Thyroid gland (tissue), 4 donors: ENCODE results near the gene SDS. TPM values are rescaled to one million over a fixed set of nuclear protein-coding genes. Genes with fewer than 3 reads are reported as not detected.

Experiments
- DNase-seq, 2 donors: peaks; one replicate each; pipeline ENCODE4 v3.0.0-alpha.2; 2019
- H3K27ac ChIP-seq, 3 donors: fragments of 200-600 bp; sonication (generic); 1 replicate in 2 of 3; 2 replicates in 1 of 3; pipeline ENCODE4 v1.5.1; 2016 to 2019; ENCODE audit warnings: mild to moderate bottlenecking in 1 of 3, moderate library complexity in 1 of 3
- H3K27me3 ChIP-seq: fragments of 200-600 bp; sonication (generic); one replicate; pipeline ENCODE4 v1.5.1; 2019
- H3K36me3 ChIP-seq, 2 donors: fragments of 200-600 bp; sonication (generic); one replicate each; pipeline ENCODE4 v1.5.1; 2016 to 2019
- H3K4me1 ChIP-seq, 2 donors: fragments of 200-600 bp; sonication (generic); one replicate each; pipeline ENCODE4 v1.5.1; 2017 to 2019
- H3K4me3 ChIP-seq, 3 donors: fragments of 200-600 bp; sonication (generic); replicated peaks in 1 of 3; 1 replicate in 2 of 3; 2 replicates in 1 of 3; pipeline ENCODE4 v1.5.1; 2016; ENCODE audit warnings: mild to moderate bottlenecking in 1 of 3
- H3K9me3 ChIP-seq: fragments of 200-600 bp; sonication (generic); one replicate; pipeline ENCODE4 v1.5.1; 2017
- POLR2A ChIP-seq, 2 donors: fragments of 450-650 bp; IDR thresholded peaks; one replicate each; pipeline ENCODE4 v1.6.1; 2017; ENCODE audit warnings: antibody characterized with exemption in 2 of 2, mild to moderate bottlenecking in 2 of 2, moderate library complexity in 1 of 2
- WGBS, 2 donors: methylation state at CpG; one replicate each; pipeline ENCODE4 v1.1.5; 2017; 5-methylcytosine and 5-hydroxymethylcytosine counted together
- intact Hi-C: fragments of 100-400 bp; cut with DNase I; formaldehyde crosslinking; loops from one replicate; pipeline ENCODE4 v1.15.1; 2023
- total RNA-seq, 4 donors: library from RNA; depleted of rRNA; stranded (reverse); fragments of >200 nt; gene quantifications; one replicate each; pipeline ENCODE4 v1.2.3, GENCODE V29; 2016
- TF ChIP-seq, protein P1 (sequence below), 6 experiments: fragments of 200-600 bp in 3 of 6; fragments of 450-650 bp in 3 of 6; sonication (generic) in 3 of 6; IDR thresholded peaks; one replicate each; pipeline ENCODE4 v1.5.1; 2016 to 2019; ENCODE audit warnings: antibody characterized with exemption in 6 of 6, mild to moderate bottlenecking in 2 of 6, inconsistent platforms in 1 of 6, moderate library complexity in 1 of 6

SDS gene
- total RNA-seq, 4 donors from 2014 or later: 0.33 to 1.4 TPM; not detected in 2

- no peak overlapping the region for H3K4me3 ChIP-seq
- intact Hi-C loops: no loop called here
- no peaks in the 10 kb centered on the region for H3K4me1 ChIP-seq
- no peaks in the 10 kb centered on the region for H3K36me3 ChIP-seq
- DNase-seq: no peak
- TF ChIP-seq, protein P1, sequence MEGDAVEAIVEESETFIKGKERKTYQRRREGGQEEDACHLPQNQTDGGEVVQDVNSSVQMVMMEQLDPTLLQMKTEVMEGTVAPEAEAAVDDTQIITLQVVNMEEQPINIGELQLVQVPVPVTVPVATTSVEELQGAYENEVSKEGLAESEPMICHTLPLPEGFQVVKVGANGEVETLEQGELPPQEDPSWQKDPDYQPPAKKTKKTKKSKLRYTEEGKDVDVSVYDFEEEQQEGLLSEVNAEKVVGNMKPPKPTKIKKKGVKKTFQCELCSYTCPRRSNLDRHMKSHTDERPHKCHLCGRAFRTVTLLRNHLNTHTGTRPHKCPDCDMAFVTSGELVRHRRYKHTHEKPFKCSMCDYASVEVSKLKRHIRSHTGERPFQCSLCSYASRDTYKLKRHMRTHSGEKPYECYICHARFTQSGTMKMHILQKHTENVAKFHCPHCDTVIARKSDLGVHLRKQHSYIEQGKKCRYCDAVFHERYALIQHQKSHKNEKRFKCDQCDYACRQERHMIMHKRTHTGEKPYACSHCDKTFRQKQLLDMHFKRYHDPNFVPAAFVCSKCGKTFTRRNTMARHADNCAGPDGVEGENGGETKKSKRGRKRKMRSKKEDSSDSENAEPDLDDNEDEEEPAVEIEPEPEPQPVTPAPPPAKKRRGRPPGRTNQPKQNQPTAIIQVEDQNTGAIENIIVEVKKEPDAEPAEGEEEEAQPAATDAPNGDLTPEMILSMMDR (IDR thresholded peaks at IDR 0.05): no peak
- no peak for TF ChIP-seq POLR2A (IDR thresholded peaks at IDR 0.05)
- no peaks in the 10 kb centered on the region for H3K27me3 ChIP-seq
- H3K9me3 ChIP-seq: no peaks in the 10 kb centered on the region
- H3K27ac ChIP-seq: no peak overlapping the region
- WGBS, 2 donors: 56% methylated on average over 7 of the region's 7 CpGs
Measured at GRCh38 chr12:113448873-113449272, 45.2 kb upstream of the SDS start.

- Histone ChIP-seq H3K36me3 (no peaks in the 10 kb centered on the region), H3K27me3 (no peaks in the 10 kb centered on the region), H3K9me3 (no peaks in the 10 kb centered on the region), H3K4me1 (no peaks in the 10 kb centered on the region), H3K4me3 (no peak overlapping the region), H3K27ac (no peak overlapping the region)
- TF ChIP-seq POLR2A (IDR thresholded peaks at IDR 0.05): no peak
- TF ChIP-seq, protein P1 (IDR thresholded peaks at IDR 0.05): no peak
- intact Hi-C loops: no loop called here
- 88 to 89% methylated on average over 6 of the region's 6 CpGs for WGBS, 2 donors
- no peak for DNase-seq
Measured at GRCh38 chr12:113445544-113446171, 42.0 kb upstream of the SDS start.

DNA sequence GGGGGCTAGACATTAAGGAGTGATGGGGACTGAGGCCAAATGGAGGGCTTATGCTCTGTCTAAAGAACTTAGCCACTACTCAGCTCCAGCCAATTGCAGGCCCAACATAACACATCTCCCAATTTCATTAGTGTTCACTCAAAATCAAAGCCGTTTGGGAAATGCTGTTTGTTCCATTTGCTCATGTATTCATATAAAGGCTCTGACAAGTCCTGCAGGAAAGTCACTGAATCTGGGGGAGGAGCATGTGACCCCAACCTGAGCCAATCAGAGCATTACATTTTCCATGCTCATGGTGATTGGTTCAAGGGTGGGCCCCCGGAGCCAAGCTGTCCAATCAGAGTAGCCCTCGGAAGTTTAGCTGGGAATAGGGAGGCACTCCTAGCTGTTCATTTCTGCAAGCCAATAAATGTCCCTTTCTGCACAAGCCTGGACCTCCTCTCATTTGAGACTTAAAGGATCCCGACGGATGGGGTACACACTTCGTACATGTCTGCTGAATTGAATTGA is 39.4 kb upstream of the SDS start:
- no peaks in the 10 kb centered on the region for H3K27me3 ChIP-seq

DNA sequence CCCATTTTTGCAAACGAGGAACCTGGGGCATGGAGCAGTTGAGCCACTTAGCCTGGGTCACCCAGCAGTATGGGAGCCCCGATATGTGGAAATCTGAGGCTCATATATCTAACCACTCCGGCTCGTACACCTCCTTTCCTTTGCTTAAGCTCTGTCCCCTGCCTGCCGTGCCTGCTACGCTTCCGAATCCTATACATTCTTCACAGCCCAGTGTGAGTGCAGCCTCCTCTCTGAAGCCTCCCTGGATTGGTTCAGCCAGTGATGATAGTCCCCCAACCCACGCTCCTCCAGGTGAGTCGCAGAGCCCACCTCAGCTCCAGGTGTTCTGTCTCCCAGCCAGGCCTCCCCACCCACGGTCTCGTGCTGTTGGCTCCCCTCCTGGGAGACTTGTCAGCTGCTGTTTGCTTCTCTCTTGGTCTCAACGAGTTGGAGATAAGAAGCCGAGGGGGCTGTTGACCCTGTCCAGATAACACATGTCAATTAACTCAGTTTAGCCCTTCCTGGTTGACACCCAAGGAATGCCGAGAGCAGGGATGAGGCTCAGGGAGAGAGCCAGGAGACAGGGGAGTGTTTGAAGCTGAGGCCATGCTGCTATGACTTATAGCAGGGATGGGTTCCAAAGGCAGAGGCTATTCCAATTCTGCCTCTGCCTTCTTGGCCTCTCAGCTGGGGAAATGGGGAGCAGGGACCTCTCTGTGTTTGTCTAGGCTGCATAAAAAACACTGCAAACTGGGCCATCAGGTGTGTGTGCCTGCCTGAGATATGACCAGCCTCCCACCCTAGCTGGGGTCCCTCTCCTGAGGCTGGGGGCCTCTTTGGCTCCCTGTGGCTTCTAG is 37.5 kb upstream of the SDS start:
- WGBS, 2 donors: 51 to 61% methylated on average over 12 to 14 of the region's 14 CpGs
- intact Hi-C loops: no loop called here
- no peaks in the 10 kb centered on the region for H3K27me3 ChIP-seq

More for the DNA sequence above, 39.4 kb upstream of the SDS start:
- no peak for DNase-seq
- intact Hi-C loops: no loop called here
- H3K9me3 ChIP-seq: no peaks in the 10 kb centered on the region
- H3K4me3 ChIP-seq: no peak overlapping the region
- WGBS, 2 donors: 93 to 94% methylated on average over 6 of the region's 6 CpGs
- H3K4me1 ChIP-seq: no peaks in the 10 kb centered on the region
- no peak overlapping the region for H3K27ac ChIP-seq
- TF ChIP-seq, protein P1 (IDR thresholded peaks at IDR 0.05): no peak
- no peak for TF ChIP-seq POLR2A (IDR thresholded peaks at IDR 0.05)
- no peaks in the 10 kb centered on the region for H3K36me3 ChIP-seq

More for the DNA sequence above, 37.5 kb upstream of the SDS start:
- no peaks in the 10 kb centered on the region for H3K36me3 ChIP-seq
- TF ChIP-seq, protein P1 (IDR thresholded peaks at IDR 0.05): no peak
- no peak for TF ChIP-seq POLR2A (IDR thresholded peaks at IDR 0.05)
- H3K4me3 ChIP-seq: no peak overlapping the region
- H3K4me1 ChIP-seq: no peaks in the 10 kb centered on the region
- no peaks in the 10 kb centered on the region for H3K9me3 ChIP-seq
- H3K27ac ChIP-seq: no peak overlapping the region
- no peak for DNase-seq
